CD4-positive, alpha-beta T cell treated with Interleukin-21 for 1 hour (primary cell): ENCODE measurements around the gene DISC1.
"Not testable (repeated sequence)": the region's sequence is repeated elsewhere in the genome, so short reads cannot be mapped to it uniquely, and the experiment has no call there.

Source experiments
- DNase-seq: peaks from one replicate; pipeline ENCODE4 v3.0.0-alpha.2; 2020

The DISC1 gene

DNA sequence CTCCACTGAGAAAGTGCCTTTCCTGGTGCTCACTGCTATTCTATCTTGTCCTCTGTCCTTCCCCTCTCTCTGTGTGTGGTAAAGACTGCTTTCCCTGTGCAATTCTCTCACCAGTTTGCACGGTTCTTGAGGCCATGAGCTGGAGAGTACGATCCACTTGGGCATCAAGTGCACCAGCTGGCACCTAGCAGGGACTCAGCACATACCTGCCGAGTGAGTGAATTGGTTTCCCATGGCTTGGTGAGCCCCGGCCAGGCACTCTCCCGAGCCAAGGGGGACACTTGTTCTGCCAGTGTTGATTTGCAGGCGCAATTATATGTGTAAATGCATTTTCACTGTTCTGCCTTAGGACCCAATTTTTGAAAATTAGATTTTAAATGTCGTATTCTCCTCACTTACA, 313.5 kb downstream of the DISC1 start:
- no peak for DNase-seq

DNA sequence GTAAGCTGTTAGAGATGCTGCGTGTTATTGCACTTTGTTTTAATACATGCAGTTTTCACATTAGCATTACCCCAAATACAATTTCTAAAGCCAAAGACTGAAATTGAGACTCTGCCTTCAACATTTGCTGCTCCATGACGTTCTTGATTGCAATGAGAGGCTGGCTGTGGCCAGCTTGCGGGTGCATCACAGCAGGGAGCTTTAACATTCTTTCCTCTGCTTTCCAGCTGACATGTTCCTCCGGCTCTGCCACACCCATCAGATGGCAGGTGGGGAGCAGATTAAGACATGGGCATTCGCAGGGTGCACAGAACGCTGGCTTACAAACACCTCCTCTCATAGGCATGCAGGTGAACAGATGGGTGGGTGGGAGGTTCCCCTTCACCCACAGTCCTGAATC, 314.1 kb downstream of the DISC1 start:
- DNase-seq = no peak

DNA sequence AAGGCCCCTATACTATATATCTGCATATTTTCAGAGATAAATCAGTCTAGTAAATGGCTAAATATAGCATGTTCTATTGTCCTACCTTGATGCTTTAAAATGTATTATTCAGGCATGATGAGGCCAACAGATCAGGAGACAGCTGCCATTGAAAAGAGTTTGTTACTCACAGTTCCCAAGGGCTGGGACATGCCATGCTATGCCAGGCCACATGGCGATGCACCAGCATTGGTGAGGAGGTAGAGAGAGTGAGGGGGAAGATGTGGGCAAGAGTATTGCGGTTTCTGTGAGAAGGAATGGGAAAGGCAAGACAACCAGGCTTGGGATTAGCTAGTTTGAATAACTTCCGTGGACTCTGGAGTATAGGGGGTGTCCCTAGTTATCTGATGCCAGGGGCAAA, 316.5 kb downstream of the DISC1 start:
- DNase-seq = no peak

DNA sequence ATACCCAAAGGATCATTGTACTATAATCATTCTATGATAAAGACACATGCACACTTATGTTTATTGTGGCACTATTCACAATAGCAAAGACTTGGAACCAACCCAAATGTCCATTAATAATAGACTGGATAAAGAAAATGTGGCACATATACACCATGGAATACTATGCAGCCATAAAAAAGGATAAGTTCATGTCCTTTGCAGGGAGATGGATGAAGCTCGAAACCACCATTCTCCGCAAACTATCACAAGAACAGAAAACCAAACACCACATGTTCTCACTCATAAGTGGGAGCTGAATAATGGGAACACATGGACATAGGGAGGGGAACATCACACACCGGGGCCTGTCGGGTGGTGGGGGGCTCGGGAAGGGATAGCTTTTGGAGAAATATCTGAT, 321.5 kb downstream of the DISC1 start:
- not testable (repeated sequence) for DNase-seq

DNA sequence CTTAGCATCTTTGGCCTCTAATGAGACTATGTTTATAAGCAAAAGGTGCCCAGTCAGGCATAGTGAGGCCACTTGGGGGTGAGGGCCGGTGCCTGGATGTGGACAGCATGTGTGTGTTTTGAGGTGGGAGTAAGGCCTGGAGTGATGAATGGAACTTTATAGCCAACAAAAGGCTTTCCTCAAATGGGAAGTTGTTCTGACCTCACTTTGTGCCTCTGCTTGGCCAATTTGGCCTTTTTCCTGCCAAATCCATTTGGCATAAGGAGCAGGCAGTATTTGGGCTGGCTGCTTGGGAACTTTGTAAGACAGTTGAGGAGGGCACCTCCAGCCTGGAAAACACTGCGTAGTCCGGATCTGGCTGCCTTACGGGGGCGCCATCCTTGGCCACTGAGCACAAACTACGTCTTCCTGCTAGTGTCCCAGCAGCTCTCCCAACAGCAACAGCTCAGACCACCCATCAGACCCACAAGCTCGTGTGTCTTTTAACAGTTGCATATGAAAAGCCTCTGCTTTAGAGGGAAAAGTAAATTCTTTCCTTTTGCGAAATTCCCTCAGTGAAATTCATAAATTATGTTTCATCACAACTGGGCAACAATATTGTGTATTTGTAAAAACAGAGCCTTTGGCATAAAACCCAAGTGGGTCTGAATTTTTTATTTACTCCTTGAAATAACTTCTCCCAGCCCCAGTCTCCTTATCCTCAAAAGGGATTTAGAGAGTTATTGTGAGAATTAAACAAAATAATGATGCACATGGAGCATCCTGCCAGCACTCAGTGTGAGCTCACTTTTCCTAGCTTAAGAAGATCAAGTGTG, 322.9 kb downstream of the DISC1 start:
- DNase-seq = no peak

DNA sequence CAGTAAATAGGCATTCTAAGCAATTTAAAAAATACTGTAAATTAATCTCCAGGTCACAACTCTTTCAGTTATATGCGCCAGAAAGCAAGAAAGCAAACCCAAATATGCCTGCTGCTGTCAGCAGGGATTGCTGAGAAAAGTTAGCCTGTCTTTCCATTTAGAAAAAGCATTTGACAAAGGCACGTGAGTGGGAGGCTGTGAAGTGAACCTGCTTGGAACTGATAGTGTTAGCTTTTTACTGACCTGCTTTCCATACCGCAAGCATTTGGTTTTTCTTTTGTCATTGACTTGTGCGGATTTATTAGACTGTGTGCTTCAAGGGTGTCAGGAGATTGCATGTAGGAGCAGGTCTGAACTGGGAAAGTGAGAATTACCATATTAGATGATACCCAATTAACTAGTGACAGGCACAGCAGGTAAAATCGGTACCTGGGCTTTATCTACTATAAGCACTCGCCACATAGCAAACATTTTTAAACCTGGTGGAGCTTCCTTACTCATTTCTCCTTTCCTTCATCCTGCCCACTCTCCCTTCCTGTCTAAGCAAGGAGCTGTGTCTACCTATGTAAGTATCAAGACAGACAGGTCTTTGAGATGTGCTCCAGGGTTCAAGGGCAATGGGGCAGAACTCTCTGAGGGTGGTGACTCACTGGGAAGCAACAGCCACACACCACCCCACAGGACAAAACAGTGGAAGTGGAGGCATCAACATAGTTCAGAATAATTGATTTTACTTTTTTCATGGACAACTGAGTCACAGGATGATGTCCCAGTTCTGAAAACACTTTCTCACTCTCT, 323.9 kb downstream of the DISC1 start:
- DNase-seq = no peak

DNA sequence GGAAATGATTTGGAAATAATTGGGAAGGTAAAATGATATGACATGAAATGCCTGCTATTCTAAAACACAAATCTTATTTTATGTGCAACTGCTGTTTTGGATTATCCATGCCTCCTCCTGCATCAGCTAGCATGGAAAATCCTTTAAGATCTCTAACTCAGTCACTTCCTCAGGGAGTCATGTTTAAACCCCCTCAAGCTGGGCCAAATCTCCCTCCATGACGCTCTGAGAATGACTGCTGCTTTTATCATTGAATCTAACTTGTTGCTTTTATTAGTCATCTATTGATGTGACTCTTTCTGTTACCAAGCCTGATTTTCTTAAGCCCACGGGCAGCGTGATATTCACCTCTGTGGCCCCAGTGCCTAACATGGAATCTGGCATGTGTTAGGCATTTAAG, 324.8 kb downstream of the DISC1 start:
- no peak for DNase-seq

DNA sequence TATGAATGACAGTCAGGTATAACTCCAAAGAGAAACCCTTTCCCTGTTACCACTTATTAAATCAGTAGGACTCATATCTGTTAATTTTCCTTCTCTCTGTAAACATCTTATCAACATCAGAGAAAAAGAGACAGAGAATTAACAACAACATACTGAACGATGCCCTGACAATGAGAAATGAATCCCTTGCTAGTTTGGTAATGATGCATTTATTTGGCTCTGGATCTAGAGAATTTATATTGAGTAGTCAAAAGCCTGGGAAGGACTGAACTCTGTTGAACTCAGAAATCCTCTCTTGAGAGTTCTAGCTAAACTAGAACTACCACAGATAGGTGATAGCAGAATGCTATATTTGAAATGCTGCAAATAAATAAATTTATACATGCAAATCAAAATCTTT, 325.6 kb downstream of the DISC1 start:
- no peak for DNase-seq

DNA sequence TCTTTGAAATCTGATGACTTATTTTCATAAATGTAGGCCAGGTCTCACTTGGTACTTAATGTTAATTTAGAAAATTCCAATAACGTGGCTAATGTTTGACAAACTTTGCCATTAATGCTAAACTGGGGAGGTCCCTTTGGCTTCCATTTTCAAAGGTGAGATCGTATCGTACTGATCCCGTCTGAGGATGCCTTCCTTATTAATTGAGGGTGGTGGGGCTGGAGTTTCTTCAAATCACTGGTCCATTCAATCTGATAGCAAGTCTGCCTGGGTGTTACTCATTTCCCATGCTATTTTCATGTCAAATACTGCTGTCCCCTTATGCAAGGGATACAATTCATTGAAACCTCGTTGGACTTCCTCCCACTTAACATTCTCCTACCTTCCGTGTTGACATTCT, 327.1 kb downstream of the DISC1 start:
- no peak for DNase-seq

DNA sequence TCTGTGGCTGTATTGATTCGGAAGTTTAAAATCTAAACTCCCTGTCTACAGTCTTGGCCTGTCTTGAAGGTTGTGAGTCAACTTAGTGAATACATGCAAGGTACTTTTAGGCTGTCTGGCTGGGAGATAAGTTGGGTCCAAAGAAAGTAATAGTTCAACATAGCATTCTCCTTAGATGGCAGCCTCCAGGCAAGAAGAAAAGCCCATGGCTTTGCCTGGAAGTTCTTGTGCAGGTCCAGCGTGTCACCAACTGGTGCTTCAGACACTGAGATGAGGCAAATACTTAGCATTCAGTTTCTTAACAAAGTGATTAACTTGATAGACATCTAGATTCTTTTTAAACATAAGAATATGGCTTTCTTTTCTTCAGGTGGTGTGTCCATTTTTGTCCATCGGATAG, 328.2 kb downstream of the DISC1 start:
- DNase-seq = no peak

DNA sequence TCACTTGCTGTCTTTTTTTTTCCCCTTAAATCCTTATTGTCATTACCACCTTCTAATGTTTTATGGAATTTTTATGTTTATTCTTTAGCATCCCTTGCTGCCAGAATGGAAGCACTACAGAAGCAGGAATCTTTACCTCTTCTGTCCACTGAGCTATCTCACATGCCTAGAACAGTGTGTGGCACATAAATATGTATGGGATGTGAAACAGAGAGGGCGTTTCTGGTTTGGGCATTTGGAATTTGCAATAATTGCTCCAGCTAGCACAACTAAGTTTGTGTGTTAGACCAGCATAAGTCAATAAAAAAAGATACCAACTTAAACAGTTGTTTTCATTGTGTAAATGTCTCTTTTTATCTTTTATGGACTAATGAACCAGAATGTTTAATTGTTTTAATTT, 330.8 kb downstream of the DISC1 start:
- DNase-seq = no peak

DNA sequence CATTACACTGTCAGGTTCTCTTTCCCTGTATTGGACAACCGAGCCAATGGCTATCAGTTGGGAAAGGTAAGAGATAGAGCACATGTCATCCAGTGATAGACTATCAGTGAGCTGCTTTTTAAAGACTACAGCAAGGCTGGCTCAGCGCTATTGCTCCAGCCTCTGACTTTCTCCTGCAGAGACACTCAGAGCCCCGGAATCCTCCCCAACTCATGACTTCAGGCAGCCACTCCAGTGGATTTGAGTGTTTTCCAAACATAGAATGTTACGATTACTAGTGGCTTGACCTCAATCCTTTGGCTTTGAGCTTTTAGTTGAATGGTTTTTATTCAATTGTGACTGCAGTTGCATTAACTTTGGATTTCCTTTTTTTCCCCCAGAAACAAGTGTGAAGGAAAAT, 331.9 kb downstream of the DISC1 start:
- no peak for DNase-seq

DNA sequence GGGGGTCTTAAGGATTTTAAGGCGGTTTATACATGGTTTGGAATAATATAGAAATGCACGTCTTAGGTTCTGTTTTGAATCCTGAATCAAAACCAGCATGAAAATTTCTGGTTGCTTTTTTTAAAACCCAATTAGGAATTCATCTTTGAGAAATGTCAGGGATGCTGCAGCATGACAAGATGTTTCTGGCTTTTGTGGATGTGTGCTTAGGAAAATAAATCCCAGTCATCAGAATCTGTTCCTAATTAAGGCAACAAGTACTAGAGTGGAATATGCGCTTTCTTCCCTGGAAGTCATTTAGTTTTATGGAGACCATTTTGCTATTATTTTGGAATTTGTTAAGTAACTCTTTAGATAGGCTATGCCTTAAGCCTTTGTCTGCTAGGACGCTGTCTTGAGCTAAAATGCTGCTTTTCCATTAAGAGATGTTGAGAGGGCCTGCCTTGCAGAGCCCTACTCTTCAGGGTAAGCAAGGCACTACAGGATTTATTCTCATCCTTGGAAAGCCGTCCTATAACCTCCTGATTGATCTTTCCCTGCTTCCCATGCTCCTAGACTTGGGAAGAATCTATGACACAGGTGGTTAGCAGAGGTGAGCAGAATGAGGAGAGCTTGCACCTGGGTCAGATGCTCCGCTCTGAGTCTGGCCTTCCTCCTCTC, 332.8 kb downstream of the DISC1 start:
- DNase-seq = no peak

DNA sequence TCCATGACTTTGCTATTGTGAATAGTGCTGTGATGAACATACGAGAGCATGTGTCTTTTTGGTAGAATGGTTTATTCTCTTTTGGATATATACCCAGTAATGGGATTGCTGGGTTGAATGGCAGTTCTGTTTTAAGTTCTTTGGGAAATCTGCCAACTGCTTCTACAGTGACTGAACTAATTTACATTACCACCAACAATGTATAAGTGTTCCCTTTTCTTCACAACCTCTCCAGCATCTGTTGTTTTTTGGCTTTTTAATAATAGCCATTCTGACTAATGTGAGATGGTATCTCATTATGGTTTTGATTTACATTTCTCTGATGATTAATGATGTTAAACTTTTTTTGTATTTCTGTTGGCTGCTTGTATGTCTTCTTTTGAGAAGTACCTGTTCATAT, 335.2 kb downstream of the DISC1 start:
- DNase-seq = not testable (repeated sequence)

DNA sequence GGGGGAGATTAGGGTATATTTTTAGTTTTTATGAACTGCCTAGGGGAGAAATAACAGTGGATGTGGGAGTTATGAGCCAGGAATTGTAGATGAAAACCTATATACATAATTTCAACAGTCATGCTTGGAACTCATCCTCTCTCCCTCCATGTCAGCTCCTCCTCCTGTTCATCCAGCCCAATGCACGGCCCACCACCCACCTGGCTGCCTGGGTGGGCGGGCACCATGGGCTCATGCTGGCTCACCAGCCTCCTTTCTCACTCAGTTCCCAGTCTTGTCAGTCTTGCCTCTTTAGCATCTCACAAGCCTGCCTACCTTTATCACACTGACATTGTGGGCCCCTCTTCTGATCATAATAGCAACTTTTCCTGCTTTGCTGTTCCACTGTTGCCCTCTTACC, 336.0 kb downstream of the DISC1 start:
- no peak for DNase-seq

DNA sequence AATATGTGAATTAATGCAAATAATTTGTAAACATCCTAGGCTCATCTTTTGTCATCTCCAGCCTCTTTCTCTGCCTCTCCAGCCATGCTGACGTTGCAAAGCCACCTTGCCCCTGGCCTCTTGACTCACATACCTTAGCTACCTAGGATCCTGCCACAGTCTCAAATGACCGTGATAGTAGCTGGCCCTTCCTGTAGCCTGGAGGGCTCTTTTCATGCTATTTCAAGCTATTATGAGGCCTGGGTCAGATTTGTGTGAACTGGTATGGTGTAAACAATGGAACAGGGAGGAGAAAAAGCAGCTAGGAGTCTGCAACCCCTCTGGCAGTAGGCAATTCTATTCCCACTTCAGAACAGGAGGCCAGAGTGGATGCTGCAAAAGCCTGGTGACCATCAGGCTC, 337.7 kb downstream of the DISC1 start:
- no peak for DNase-seq

DNA sequence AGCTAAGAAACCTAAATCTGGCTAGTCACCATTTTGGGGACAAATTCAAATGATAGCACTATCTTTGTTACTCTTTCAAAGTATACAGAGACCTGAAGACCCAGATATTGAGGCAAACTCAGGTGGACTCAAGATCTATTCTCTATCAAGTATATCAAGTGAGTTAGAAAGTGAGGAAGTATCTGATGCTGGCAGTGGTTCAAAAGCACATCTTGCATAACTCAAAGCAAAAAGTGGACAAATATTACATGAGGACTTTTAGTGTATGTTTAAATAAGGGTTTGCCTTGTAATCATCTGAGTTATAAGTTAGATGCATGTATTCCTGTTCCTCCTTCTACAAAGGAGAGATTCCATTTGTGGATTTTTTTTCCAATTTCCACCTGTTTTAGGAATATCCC, 338.4 kb downstream of the DISC1 start:
- no peak for DNase-seq

DNA sequence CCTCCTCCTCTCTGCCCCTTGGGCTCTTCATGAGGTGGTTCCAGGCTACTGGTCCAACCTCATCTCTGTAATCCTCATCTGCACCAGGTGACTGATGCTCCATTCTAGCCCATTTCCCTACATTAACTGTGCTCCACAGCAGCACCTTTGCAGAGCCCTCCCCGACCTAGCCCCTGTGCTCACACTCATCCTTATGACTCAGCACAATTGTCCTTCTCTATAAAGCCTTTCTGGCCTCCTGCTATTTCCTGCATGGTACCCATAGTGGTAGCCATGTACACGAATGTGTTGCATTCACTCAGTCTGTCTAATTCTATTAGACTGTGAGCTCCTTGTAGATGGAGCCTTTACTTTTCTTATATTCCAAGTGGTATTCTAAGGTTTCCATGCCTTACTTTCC, 339.0 kb downstream of the DISC1 start:
- no peak for DNase-seq

DNA sequence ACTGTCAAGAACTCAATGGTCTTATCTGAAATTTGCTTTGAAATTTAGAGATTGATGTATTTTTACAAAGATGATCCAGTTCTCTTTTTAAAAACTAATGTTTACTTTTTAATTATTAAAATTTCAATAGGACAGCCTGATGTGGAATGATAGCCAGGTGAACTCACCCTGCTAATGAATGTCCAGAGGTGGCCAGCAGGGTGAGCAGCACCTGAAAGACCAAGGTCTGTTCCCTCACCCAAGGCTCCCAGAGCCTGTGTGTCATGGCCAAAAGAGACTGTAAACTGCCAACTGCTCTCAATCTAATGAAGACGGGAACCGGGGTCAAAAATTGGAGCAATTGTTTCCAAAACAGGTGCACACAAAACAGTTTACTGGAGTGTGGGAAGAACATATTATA, 340.4 kb downstream of the DISC1 start:
- DNase-seq = no peak

DNA sequence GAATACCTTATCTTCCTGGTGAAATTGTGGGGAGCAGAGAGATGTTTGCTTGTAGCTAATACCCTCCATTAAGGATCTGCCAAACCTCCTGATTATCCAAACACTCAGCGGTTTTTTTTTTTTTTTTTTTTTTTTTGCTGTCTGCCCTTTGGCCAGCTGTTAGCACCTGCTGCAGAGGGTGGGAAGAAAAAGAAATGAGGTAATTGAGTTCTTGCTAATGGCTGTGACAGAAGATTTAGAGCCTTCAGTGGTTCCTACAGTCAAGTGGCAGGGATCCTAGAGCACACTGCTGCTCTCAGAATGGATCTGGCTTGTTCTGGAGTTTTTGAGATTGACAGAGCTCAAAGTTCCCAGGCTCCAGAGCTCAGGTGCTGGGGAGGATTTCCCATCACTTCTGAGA, 342.5 kb downstream of the DISC1 start:
- DNase-seq = no peak

DNA sequence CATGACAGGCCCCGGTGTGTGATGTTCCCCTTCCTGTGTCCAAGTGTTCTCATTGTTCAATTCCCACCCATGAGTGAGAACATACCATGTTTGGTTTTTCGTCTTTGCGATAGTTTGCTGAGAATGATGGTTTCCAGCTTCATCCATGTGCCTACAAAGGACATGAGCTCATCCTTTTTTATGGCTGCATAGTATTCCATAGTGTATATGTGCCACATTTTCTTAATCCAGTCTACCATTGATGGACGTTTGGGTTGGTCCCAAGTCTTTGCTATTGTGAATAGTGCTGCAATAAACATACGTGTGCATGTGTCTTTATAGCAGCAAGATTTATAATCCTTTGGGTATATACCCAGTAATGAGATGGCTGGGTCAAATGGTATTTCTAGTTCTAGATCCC, 343.2 kb downstream of the DISC1 start:
- DNase-seq = not testable (repeated sequence)

DNA sequence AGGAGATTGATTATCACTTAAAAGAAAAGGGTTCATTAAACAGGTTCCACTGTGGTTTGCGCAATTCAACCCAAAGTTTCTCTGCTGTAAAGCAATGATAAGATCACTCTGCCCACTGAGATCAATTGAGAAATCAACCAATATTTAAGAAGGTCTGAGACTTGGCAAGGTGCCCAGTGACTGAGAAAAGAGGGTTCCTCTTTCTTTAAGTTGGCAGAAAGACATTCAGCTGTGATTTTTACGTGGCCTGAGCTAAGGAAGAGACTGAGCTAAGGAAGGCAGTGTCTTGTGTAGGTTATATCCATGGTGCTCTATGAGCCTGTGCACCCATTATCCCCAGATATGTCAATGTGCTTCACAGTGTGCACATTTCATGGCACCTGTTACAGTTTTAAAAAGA, 344.1 kb downstream of the DISC1 start:
- DNase-seq = no peak

DNA sequence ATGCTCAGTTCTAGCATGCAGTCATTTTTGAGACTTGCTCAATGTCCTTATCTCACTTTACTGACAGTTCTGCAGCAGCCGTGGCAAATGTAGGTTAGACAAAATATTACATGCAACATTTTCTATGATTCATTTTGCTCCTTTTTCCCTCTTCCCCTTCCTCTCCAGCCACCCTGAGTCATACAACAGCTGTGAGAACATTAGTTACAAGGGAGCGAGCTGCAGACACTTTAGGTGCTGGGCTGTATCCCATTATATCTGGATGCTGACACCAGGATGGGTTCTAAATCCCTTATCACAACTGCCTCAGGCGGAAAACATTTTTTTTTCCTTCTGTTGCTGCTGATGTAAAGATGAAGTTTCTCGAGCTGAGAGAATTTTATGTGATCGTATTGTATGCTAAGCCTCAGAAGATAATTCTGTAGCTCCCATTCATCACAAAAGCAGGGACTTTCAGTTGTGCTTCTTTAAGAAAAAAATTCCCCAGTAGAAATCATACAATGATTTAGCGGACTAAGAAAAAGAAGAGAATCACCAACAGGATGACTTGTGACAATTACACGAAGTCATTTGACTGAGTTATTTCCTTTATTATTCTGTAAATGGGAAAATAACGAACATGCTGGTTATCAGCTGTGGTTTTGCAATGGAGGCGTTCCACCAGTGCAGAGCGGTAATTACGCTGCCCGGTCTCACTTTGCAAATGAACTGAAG, 345.0 kb downstream of the DISC1 start:
- DNase-seq = no peak

DNA sequence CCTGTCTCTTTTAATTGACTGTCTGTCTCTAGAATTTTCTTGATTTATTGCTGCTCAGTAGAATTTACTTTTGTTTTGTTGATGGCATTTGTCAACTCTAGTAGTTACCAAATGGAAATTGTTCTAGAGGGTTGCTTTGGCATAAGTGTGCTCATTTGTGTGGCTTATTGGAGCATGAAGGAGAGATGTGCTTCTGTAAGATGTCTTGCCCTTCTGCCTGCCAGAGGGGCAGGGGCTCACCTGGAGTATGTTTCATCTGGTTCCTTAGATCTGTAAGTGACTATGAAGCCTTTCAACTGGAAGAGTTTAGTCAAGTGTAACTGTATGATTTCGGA, 345.5 kb downstream of the DISC1 start:
- no peak for DNase-seq
